ENCODE data around the gene NRP2.

NRP2 gene

GRCh38 chr2:205757271-205757670, 75.0 kb downstream of the NRP2 start:
- DNase-seq (ENCODE audit: low spot score) = no peak

- no peak for DNase-seq (ENCODE audit: low spot score)
Observed at GRCh38 chr2:205758051-205758450, 75.8 kb downstream of the NRP2 start.

GRCh38 chr2:205758500-205758899, 76.2 kb downstream of the NRP2 start:
- DNase-seq (ENCODE audit: low spot score) = no peak

- DNase-seq (ENCODE audit: low spot score) = no peak
Observed at GRCh38 chr2:205759257-205759656, 77.0 kb downstream of the NRP2 start.

- DNase-seq (ENCODE audit: low spot score) = no peak
Observed at GRCh38 chr2:205759732-205760131, 77.4 kb downstream of the NRP2 start.

- no peak for DNase-seq (ENCODE audit: low spot score)
Observed at GRCh38 chr2:205760157-205760556, 77.9 kb downstream of the NRP2 start.

GRCh38 chr2:205761421-205761820, 79.1 kb downstream of the NRP2 start:
- no peak for DNase-seq (ENCODE audit: low spot score)

- DNase-seq (ENCODE audit: low spot score) = no peak
Observed at GRCh38 chr2:205762881-205763280, 80.6 kb downstream of the NRP2 start.

- DNase-seq (ENCODE audit: low spot score) = peak; percentile 47
Observed at GRCh38 chr2:205763708-205764211, 81.5 kb downstream of the NRP2 start.

- no peak for DNase-seq (ENCODE audit: low spot score)
Observed at GRCh38 chr2:205764270-205764746, 82.0 kb downstream of the NRP2 start.

- DNase-seq (ENCODE audit: low spot score) = no peak
Observed at GRCh38 chr2:205765151-205765550, 82.8 kb downstream of the NRP2 start.

- peak; percentile 45 for DNase-seq (ENCODE audit: low spot score)
Observed at GRCh38 chr2:205766779-205767359, 84.6 kb downstream of the NRP2 start.

- no peak for DNase-seq (ENCODE audit: low spot score)
Observed at GRCh38 chr2:205767617-205768016, 85.3 kb downstream of the NRP2 start.

GRCh38 chr2:205768341-205768740, 86.0 kb downstream of the NRP2 start:
- DNase-seq (ENCODE audit: low spot score) = no peak

GRCh38 chr2:205768815-205769494, 86.7 kb downstream of the NRP2 start:
- DNase-seq (ENCODE audit: low spot score) = no peak

- DNase-seq (ENCODE audit: low spot score) = no peak
Observed at GRCh38 chr2:205769495-205769850, 87.2 kb downstream of the NRP2 start.

- no peak for DNase-seq (ENCODE audit: low spot score)
Observed at GRCh38 chr2:205769879-205770278, 87.6 kb downstream of the NRP2 start.

GRCh38 chr2:205770577-205770976, 88.3 kb downstream of the NRP2 start:
- no peak for DNase-seq (ENCODE audit: low spot score)

GRCh38 chr2:205771031-205771430, 88.7 kb downstream of the NRP2 start:
- no peak for DNase-seq (ENCODE audit: low spot score)

GRCh38 chr2:205771666-205772065, 89.4 kb downstream of the NRP2 start:
- no peak for DNase-seq (ENCODE audit: low spot score)

- no peak for DNase-seq (ENCODE audit: low spot score)
Observed at GRCh38 chr2:205772983-205773382, 90.7 kb downstream of the NRP2 start.

- DNase-seq (ENCODE audit: low spot score) = no peak
Observed at GRCh38 chr2:205773989-205774388, 91.7 kb downstream of the NRP2 start.

GRCh38 chr2:205775097-205775877, 93.0 kb downstream of the NRP2 start:
- DNase-seq (ENCODE audit: low spot score) = no peak
